H1 (cell line): ENCODE results near the gene PTPRR. TPM values are rescaled to one million over a fixed set of nuclear protein-coding genes. Genes with fewer than 3 reads are reported as not detected.

Experiments
- CTCF ChIA-PET: fragments of 300-600 bp; sonication (Branson Sonifier 250); formaldehyde crosslinking; loops from one replicate; lab custom pipeline; 2021; ENCODE audit not compliant: partially characterized antibody; lab: Charles Lee
- POLR2A ChIA-PET: fragments of 300-600 bp; sonication (Branson Sonifier 250); formaldehyde crosslinking; loops from one replicate; lab custom pipeline; 2021; ENCODE audit warnings: inconsistent platforms; ENCODE audit not compliant: partially characterized antibody; lab: Charles Lee
- DNase-seq, 2 experiments: peaks; one replicate each; pipeline versions ENCODE4 v3.0.0 to v3.0.0-alpha.2; 2010 to 2022; ENCODE audit warnings: low spot score in 2 of 2, low read depth in 1 of 2, mixed read lengths in 1 of 2
- FAIRE-seq: peaks from 2 replicates; lab custom pipeline; 2011; peaks lifted over from hg19 to GRCh38; lab: Jason Lieb, UNC
- H2AFZ ChIP-seq: 2 replicates; pipeline ENCODE4 v1.8.1; 2012; ENCODE audit warnings: low read length, inconsistent platforms
- H2AK5ac ChIP-seq: 2 replicates; pipeline ENCODE4 v1.6.1; 2013; ENCODE audit warnings: low read depth, low read length
- H2BK120ac ChIP-seq: replicated peaks from 2 replicates; pipeline ENCODE3; 2013; ENCODE audit warnings: low read depth, low read length, inconsistent platforms
- H2BK12ac ChIP-seq: 2 replicates; pipeline ENCODE4 v1.6.1; 2013; ENCODE audit warnings: low read depth, low read length
- H2BK15ac ChIP-seq: 2 replicates; pipeline ENCODE4 v1.6.1; 2013; ENCODE audit warnings: low read length
- H2BK20ac ChIP-seq: 2 replicates; pipeline ENCODE4 v1.6.1; 2013; ENCODE audit warnings: low read length
- H2BK5ac ChIP-seq: 2 replicates; pipeline ENCODE4 v1.6.1; 2013; ENCODE audit warnings: low read depth, low read length
- H3K14ac ChIP-seq: 2 replicates; pipeline ENCODE4 v1.6.1; 2013; ENCODE audit warnings: inconsistent platforms; ENCODE audit not compliant: insufficient read length
- H3K18ac ChIP-seq: 2 replicates; pipeline ENCODE4 v1.6.1; 2013; ENCODE audit warnings: low read length; ENCODE audit errors: extremely low read depth
- H3K23ac ChIP-seq: 2 replicates; pipeline ENCODE4 v1.6.1; 2013; ENCODE audit warnings: inconsistent platforms; ENCODE audit not compliant: insufficient read length
- H3K23me2 ChIP-seq: 2 replicates; pipeline ENCODE4 v1.6.1; 2013; ENCODE audit warnings: low read depth, low read length
- H3K27ac ChIP-seq: 2 replicates; pipeline ENCODE4 v1.6.1; 2011; ENCODE audit warnings: low read depth, low read length, inconsistent platforms
- H3K27me3 ChIP-seq, 4 experiments: replicated peaks in 1 of 4; 1 replicate in 1 of 4; 2 replicates in 3 of 4; pipeline versions ENCODE4 v1.6.1 to v1.8.1; 2011 to 2013; ENCODE audit warnings: low read length in 3 of 4, mild to moderate bottlenecking in 3 of 4, inconsistent platforms in 2 of 4, mixed read lengths in 2 of 4, moderate library complexity in 1 of 4; ENCODE audit not compliant: control insufficient read depth in 3 of 4, insufficient read depth in 3 of 4; ENCODE audit errors: extremely low read depth in 1 of 4
- H3K36me3 ChIP-seq, 4 experiments: 2 replicates each; pipeline versions ENCODE4 v1.6.1 to v1.8.1; 2011 to 2013; ENCODE audit warnings: mild to moderate bottlenecking in 4 of 4, low read length in 3 of 4, moderate library complexity in 2 of 4, control low read depth in 1 of 4, inconsistent platforms in 1 of 4; ENCODE audit not compliant: insufficient read depth in 4 of 4, control insufficient read depth in 2 of 4
- H3K4ac ChIP-seq: replicated peaks from 2 replicates; pipeline ENCODE3; 2013; ENCODE audit warnings: low read length, low read depth, mixed read lengths, inconsistent platforms; ENCODE audit not compliant: insufficient read length
- H3K4me1 ChIP-seq, 4 experiments: replicated peaks in 1 of 4; 1 replicate in 1 of 4; 2 replicates in 3 of 4; pipeline versions ENCODE4 v1.6.1 to v1.8.1; 2011 to 2013; ENCODE audit warnings: low read length in 3 of 4, inconsistent platforms in 2 of 4, mixed read lengths in 1 of 4; ENCODE audit not compliant: insufficient read depth in 4 of 4, control insufficient read depth in 3 of 4
- H3K4me2 ChIP-seq, 2 experiments: 2 replicates each; pipeline versions ENCODE4 v1.6.1 to v1.8.1; 2011 to 2013; ENCODE audit warnings: low read depth in 2 of 2, low read length in 2 of 2, control low read depth in 1 of 2, inconsistent platforms in 1 of 2, mild to moderate bottlenecking in 1 of 2; ENCODE audit not compliant: insufficient read depth in 1 of 2
- H3K4me3 ChIP-seq, 4 experiments: fragments of 200-600, 300-600 bp in 1 of 4; sonication (generic), shearing (Covaris generic), sonication (Bioruptor Twin) in 1 of 4; 2 replicates each; pipeline versions ENCODE4 v1.5.1 to v1.8.1; 2011 to 2016; ENCODE audit warnings: low read length in 4 of 4, low read depth in 3 of 4, control low read depth in 2 of 4, inconsistent platforms in 2 of 4, mild to moderate bottlenecking in 2 of 4, mixed read lengths in 1 of 4, moderate library complexity in 1 of 4; ENCODE audit not compliant: insufficient read depth in 2 of 4; ENCODE audit errors: extremely low read depth in 1 of 4
- H3K56ac ChIP-seq: replicated peaks from 2 replicates; pipeline ENCODE3; 2013; ENCODE audit warnings: low read depth, mild to moderate bottlenecking, mixed read lengths, low read length, inconsistent platforms; ENCODE audit not compliant: insufficient read length
- H3K79me1 ChIP-seq: 2 replicates; pipeline ENCODE4 v1.6.1; 2013; ENCODE audit warnings: low read depth, low read length, control low read depth
- H3K79me2 ChIP-seq, 2 experiments: 2 replicates each; pipeline versions ENCODE4 v1.6.1 to v1.8.1; 2012 to 2013; ENCODE audit warnings: low read length in 2 of 2, mild to moderate bottlenecking in 2 of 2, inconsistent platforms in 1 of 2; ENCODE audit not compliant: insufficient read depth in 2 of 2, control insufficient read depth in 1 of 2
- H3K9ac ChIP-seq, 4 experiments: replicated peaks in 1 of 4; 1 replicate in 1 of 4; 2 replicates in 3 of 4; pipeline versions ENCODE4 v1.6.1 to v1.8.1; 2011 to 2013; ENCODE audit warnings: low read depth in 3 of 4, low read length in 3 of 4, control low read depth in 2 of 4, mild to moderate bottlenecking in 2 of 4, moderate library complexity in 2 of 4, inconsistent platforms in 1 of 4; ENCODE audit errors: extremely low read depth in 1 of 4
- H3K9me3 ChIP-seq, 2 experiments: 2 replicates each; pipeline versions ENCODE4 v1.6.1 to v1.8.1; 2012 to 2013; ENCODE audit warnings: mild to moderate bottlenecking in 2 of 2, moderate library complexity in 2 of 2, control low read depth in 1 of 2, inconsistent platforms in 1 of 2, low read depth in 1 of 2, low read length in 1 of 2, mixed read lengths in 1 of 2; ENCODE audit not compliant: insufficient read depth in 2 of 2
- H4K20me1 ChIP-seq, 2 experiments: replicated peaks in 1 of 2; 2 replicates each; pipeline versions ENCODE3 to v1.8.1; 2011 to 2013; ENCODE audit warnings: inconsistent platforms in 2 of 2, low read length in 2 of 2, mild to moderate bottlenecking in 1 of 2; ENCODE audit not compliant: insufficient read depth in 2 of 2, control insufficient read depth in 1 of 2
- H4K5ac ChIP-seq: 2 replicates; pipeline ENCODE4 v1.6.1; 2013; ENCODE audit warnings: low read length, low read depth, mixed read lengths, inconsistent platforms; ENCODE audit not compliant: insufficient read length
- H4K8ac ChIP-seq: 2 replicates; pipeline ENCODE4 v1.8.0; 2013; ENCODE audit warnings: mild to moderate bottlenecking, moderate library complexity, low read length, inconsistent platforms; ENCODE audit not compliant: insufficient read depth; ENCODE audit errors: extremely low read depth
- H4K91ac ChIP-seq: replicated peaks from 2 replicates; pipeline ENCODE3; 2013; ENCODE audit warnings: low read length, mixed read lengths, inconsistent platforms; ENCODE audit not compliant: insufficient read length
- BRCA1 ChIP-seq: IDR thresholded peaks from 2 replicates; pipeline ENCODE4 v1.6.1; 2012; ENCODE audit warnings: low read depth, low read length, improper control_type of control experiment
- POLR2A ChIP-seq, 2 experiments: IDR thresholded peaks; 1 replicate in 1 of 2; 2 replicates in 1 of 2; pipeline ENCODE4 v1.6.1; 2011; ENCODE audit warnings: low read depth in 2 of 2, low read length in 2 of 2, mild to moderate bottlenecking in 2 of 2; ENCODE audit errors: control extremely low read depth in 1 of 2
- RAD21 ChIP-seq, 2 experiments: IDR thresholded peaks in 1 of 2; conservative IDR thresholded peaks in 1 of 2; 2 replicates each; pipeline ENCODE4 v1.6.1; 2011; ENCODE audit warnings: low read depth in 2 of 2, low read length in 2 of 2, improper control_type of control experiment in 1 of 2, inconsistent platforms in 1 of 2, mild to moderate bottlenecking in 1 of 2, moderate library complexity in 1 of 2
- SIRT6 ChIP-seq: IDR thresholded peaks from one replicate; pipeline ENCODE4 v1.7.1; 2012; ENCODE audit warnings: low read length, inconsistent platforms
- SP1 ChIP-seq: IDR thresholded peaks from 2 replicates; pipeline ENCODE4 v1.6.1; 2011; ENCODE audit warnings: low read depth, low read length
- SP2 ChIP-seq: IDR thresholded peaks from 2 replicates; pipeline ENCODE4 v1.6.1; 2012; ENCODE audit warnings: mild to moderate bottlenecking, low read length, inconsistent platforms
- WGBS, 2 experiments: shearing (Covaris generic) in 1 of 2; methylation state at CpG; one replicate each; pipeline versions ENCODE4 v1.1.6 to v1.1.7; 2013 to 2015; ENCODE audit warnings: low lambda C conversion rate in 2 of 2, mixed read lengths in 2 of 2, inconsistent platforms in 1 of 2, low coverage in 1 of 2, missing lambda C conversion rate in 1 of 2; ENCODE audit not compliant: insufficient replicate concordance in 2 of 2, insufficient coverage in 1 of 2, insufficient read length in 1 of 2; ENCODE audit errors: extremely low coverage in 1 of 2, missing lambda C conversion rate in 1 of 2; 5-methylcytosine and 5-hydroxymethylcytosine counted together
- polyA plus RNA-seq, 7 experiments: library from polyadenylated mRNA; depleted of rRNA in 3 of 7; stranded (reverse) in 5 of 7; unstranded in 2 of 7; fragments of >200 nt in 5 of 7; fragments of 200-250 nt in 2 of 7; gene quantifications; 1 replicate in 5 of 7; 2 replicates in 1 of 7; 4 replicates in 1 of 7; pipeline versions ENCODE4 v1.2.1 to v1.2.3, GENCODE V29; 2011 to 2013; ENCODE audit warnings: missing spikeins in 2 of 7, mixed read lengths in 2 of 7
- total RNA-seq: library from RNA; stranded (reverse); fragmentation: NEBNext Ultra II Directional; extraction: Animal tissue kit (Norgen Biotek cat#: 25700); gene quantifications from 2 replicates; pipeline ENCODE4 v1.2.1, GENCODE V29; 2021
- TF ChIP-seq, protein P1 (sequence below), 3 experiments: IDR thresholded peaks; 1 replicate in 2 of 3; 2 replicates in 1 of 3; pipeline versions ENCODE4 v1.5.1 to v1.6.1; 2011; ENCODE audit warnings: low read length in 3 of 3, mild to moderate bottlenecking in 3 of 3, inconsistent platforms in 2 of 3, low read depth in 1 of 3, moderate library complexity in 1 of 3; ENCODE audit not compliant: insufficient read depth in 1 of 3; ENCODE audit errors: control extremely low read depth in 1 of 3

PTPRR gene
- total and polyA plus RNA-seq, 2 of the 8 experiments (the other 6 are each of a cell fraction or from before 2014, with no cell fraction given): 0.07 to 0.35 TPM

DNA sequence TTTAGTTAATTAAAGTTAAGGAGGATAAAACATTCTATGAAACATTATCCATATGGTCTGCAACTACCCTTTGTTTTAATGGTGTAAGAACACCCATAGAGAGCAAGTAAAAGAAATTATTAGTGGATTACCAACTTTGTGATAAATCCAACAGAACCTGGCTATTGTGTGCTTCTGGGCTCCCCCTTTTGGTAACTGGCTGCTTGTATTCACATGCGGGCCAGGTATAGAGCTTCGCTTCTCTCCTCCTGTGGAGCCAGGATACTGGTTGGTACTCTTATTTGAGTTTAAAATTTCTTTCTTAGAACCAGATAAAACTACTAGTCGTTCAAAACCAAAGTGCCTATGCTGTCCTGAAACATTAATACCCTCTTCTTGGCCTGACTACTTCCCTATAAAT, 81.0 kb downstream of the PTPRR start:
- no peak overlapping the region for H3K23ac ChIP-seq
- H2BK12ac ChIP-seq: no peak overlapping the region
- H3K79me1 ChIP-seq: no peaks in the 10 kb centered on the region
- H3K36me3 ChIP-seq: no peaks in the 10 kb centered on the region
- no peak overlapping the region for H3K14ac ChIP-seq
- ChIA-PET CTCF (interaction anchor here (0.6 to 3.0 kb wide), 14 partner anchors 9 to 156 kb away, joined by 3 to 18 read pairs (median 4); no protein-coding TSS in a partner anchor), POLR2A (no interaction called here)
- no peak overlapping the region for H2AFZ ChIP-seq
- H2BK5ac ChIP-seq: no peak overlapping the region
- H4K8ac ChIP-seq: no peak overlapping the region
- no peak overlapping the region for H2BK20ac ChIP-seq
- H3K4me3 ChIP-seq: no peak overlapping the region
- WGBS, 2 experiments: 68% methylated on average over 3 of the region's 3 CpGs; no CpG with 5 or more reads in 1 of the 2 experiments
- no peaks in the 10 kb centered on the region for H3K4me1 ChIP-seq
- no peak overlapping the region for H3K4me2 ChIP-seq
- H3K18ac ChIP-seq: no peak overlapping the region
- no peak overlapping the region for H3K4ac ChIP-seq
- H3K27ac ChIP-seq: no peak overlapping the region
- no peaks in the 10 kb centered on the region for H3K27me3 ChIP-seq
- no peaks in the 10 kb centered on the region for H3K9me3 ChIP-seq
- no peak overlapping the region for H2BK15ac ChIP-seq
- H3K23me2 ChIP-seq: no peaks in the 10 kb centered on the region
- H3K9ac ChIP-seq: no peak overlapping the region
- DNase-seq: no peak
- no peak overlapping the region for H2AK5ac ChIP-seq
- H3K79me2 ChIP-seq: no peaks in the 10 kb centered on the region
- H4K20me1 ChIP-seq: no peaks in the 10 kb centered on the region
- FAIRE-seq: no peak
- no peak overlapping the region for H2BK120ac ChIP-seq
- H4K5ac ChIP-seq: no peak overlapping the region
- no peak for TF ChIP-seq SP2
- no peak for TF ChIP-seq SP1
- TF ChIP-seq SIRT6: no peak
- TF ChIP-seq RAD21 (IDR thresholded peaks at IDR 0.05 in 1 of 2, conservative IDR thresholded peaks at IDR 0.05 in 1 of 2; ENCODE audit: low read depth in 2 of 2, low read length in 2 of 2): peak; percentile 35 to 47
- no peak for TF ChIP-seq POLR2A (IDR thresholded peaks at IDR 0.05; ENCODE audit: control extremely low read depth in 1 of 2, low read depth in 2 of 2, low read length in 2 of 2)
- TF ChIP-seq, protein P1, sequence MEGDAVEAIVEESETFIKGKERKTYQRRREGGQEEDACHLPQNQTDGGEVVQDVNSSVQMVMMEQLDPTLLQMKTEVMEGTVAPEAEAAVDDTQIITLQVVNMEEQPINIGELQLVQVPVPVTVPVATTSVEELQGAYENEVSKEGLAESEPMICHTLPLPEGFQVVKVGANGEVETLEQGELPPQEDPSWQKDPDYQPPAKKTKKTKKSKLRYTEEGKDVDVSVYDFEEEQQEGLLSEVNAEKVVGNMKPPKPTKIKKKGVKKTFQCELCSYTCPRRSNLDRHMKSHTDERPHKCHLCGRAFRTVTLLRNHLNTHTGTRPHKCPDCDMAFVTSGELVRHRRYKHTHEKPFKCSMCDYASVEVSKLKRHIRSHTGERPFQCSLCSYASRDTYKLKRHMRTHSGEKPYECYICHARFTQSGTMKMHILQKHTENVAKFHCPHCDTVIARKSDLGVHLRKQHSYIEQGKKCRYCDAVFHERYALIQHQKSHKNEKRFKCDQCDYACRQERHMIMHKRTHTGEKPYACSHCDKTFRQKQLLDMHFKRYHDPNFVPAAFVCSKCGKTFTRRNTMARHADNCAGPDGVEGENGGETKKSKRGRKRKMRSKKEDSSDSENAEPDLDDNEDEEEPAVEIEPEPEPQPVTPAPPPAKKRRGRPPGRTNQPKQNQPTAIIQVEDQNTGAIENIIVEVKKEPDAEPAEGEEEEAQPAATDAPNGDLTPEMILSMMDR (IDR thresholded peaks at IDR 0.05; ENCODE audit: control extremely low read depth in 1 of 3, insufficient read depth in 1 of 3, low read depth in 1 of 3, low read length in 3 of 3): peak in 2 of 3 experiments; percentile 21 to 45; a peak in 2 of 4 replicates
- no peak for TF ChIP-seq BRCA1
- H3K56ac ChIP-seq: no peak overlapping the region
- H4K91ac ChIP-seq: no peak overlapping the region
